ENCODE data around the gene COL2A1. TPM values are rescaled to one million over a fixed set of nuclear protein-coding genes. Genes with fewer than 3 reads are reported as not detected.

The COL2A1 gene
- total RNA-seq, 1 experiment from 2014 or later: not detected

GRCh38 chr12:48018618-48018995 lies 14.3 kb upstream of the COL2A1 start:
- Histone ChIP-seq H3K27ac (no peak overlapping the region), H4K20me1 (ENCODE audit: insufficient read depth) (no peaks in the 10 kb centered on the region), H3F3A (ENCODE audit: insufficient read depth, low read depth) (peaks cover 16% of the 10 kb centered on the region), H3K79me2 (ENCODE audit: low read depth) (no peaks in the 10 kb centered on the region), H3K4me1 (replicated peaks; ENCODE audit: insufficient read depth) (peaks cover 28% of the 10 kb centered on the region), H3K4me3 (no peak overlapping the region), H3K36me3 (ENCODE audit: low read depth) (no peaks in the 10 kb centered on the region), H2AFZ (no peak overlapping the region), H3K27me3 (ENCODE audit: insufficient read depth, low read depth) (peaks cover 58% of the 10 kb centered on the region), H3K4me2 (no peak overlapping the region), H3K9me3 (ENCODE audit: insufficient read depth, low read depth) (no peaks in the 10 kb centered on the region), H3K9me2 (ENCODE audit: insufficient read depth) (no peaks in the 10 kb centered on the region)
- CTCF ChIA-PET: no interaction called here
- POLR2A ChIA-PET (ENCODE audit: unreplicated experiment): no interaction called here
- intact Hi-C loops (cut with micrococcal nuclease; ENCODE audit: unreplicated experiment): loop anchor here (2.0 kb wide), 1 partner anchor 18 kb away; no protein-coding TSS in a partner anchor
- no peak for DNase-seq
- TF ChIP-seq CTCF (conservative IDR thresholded peaks at IDR 0.05) (no peak), EZH2 (IDR thresholded peaks at IDR 0.05; ENCODE audit: low read depth) (no peak)
- BruUV-seq (replicated peaks): no TSS peak

- ChIA-PET POLR2A (ENCODE audit: unreplicated experiment) (no interaction called here), CTCF (no interaction called here)
- Histone ChIP-seq H3K9me2 (ENCODE audit: insufficient read depth) (no peaks in the 10 kb centered on the region), H3K4me3 (no peak overlapping the region), H3K27ac (no peak overlapping the region), H3K9me3 (ENCODE audit: insufficient read depth, low read depth) (no peaks in the 10 kb centered on the region), H3F3A (ENCODE audit: insufficient read depth, low read depth) (peaks cover 10% of the 10 kb centered on the region), H3K27me3 (ENCODE audit: insufficient read depth, low read depth) (peaks cover 64% of the 10 kb centered on the region), H4K20me1 (ENCODE audit: insufficient read depth) (no peaks in the 10 kb centered on the region), H2AFZ (no peak overlapping the region), H3K36me3 (ENCODE audit: low read depth) (no peaks in the 10 kb centered on the region), H3K4me2 (no peak overlapping the region), H3K4me1 (replicated peaks; ENCODE audit: insufficient read depth) (peaks cover 23% of the 10 kb centered on the region), H3K79me2 (ENCODE audit: low read depth) (no peaks in the 10 kb centered on the region)
- no peak for DNase-seq
- no TSS peak for BruUV-seq (replicated peaks)
- TF ChIP-seq EZH2 (IDR thresholded peaks at IDR 0.05; ENCODE audit: low read depth) (no peak), CTCF (conservative IDR thresholded peaks at IDR 0.05) (no peak)
- intact Hi-C loops (cut with micrococcal nuclease; ENCODE audit: unreplicated experiment): loop anchor here (2.0 kb wide), 1 partner anchor 17 kb away; no protein-coding TSS in a partner anchor
These were observed 13.8 kb upstream of the COL2A1 start for GRCh38 chr12:48017921-48018617.

- H3K4me3 ChIP-seq: no peak overlapping the region
- CTCF ChIA-PET: no interaction called here
- no peaks in the 10 kb centered on the region for H3K9me2 ChIP-seq (ENCODE audit: insufficient read depth)
- DNase-seq: no peak
- no peaks in the 10 kb centered on the region for H4K20me1 ChIP-seq (ENCODE audit: insufficient read depth)
- H3K27me3 ChIP-seq (ENCODE audit: insufficient read depth, low read depth): peaks cover 70% of the 10 kb centered on the region
- peaks cover 17% of the 10 kb centered on the region for H3K4me1 ChIP-seq (replicated peaks; ENCODE audit: insufficient read depth)
- H3K4me2 ChIP-seq: no peak overlapping the region
- H3K27ac ChIP-seq: no peak overlapping the region
- H3F3A ChIP-seq (ENCODE audit: insufficient read depth, low read depth): peaks cover 5% of the 10 kb centered on the region
- intact Hi-C loops (cut with micrococcal nuclease; ENCODE audit: unreplicated experiment): no loop called here
- no peak overlapping the region for H2AFZ ChIP-seq
- H3K36me3 ChIP-seq (ENCODE audit: low read depth): no peaks in the 10 kb centered on the region
- no TSS peak for BruUV-seq (replicated peaks)
- H3K9me3 ChIP-seq (ENCODE audit: insufficient read depth, low read depth): no peaks in the 10 kb centered on the region
- POLR2A ChIA-PET (ENCODE audit: unreplicated experiment): no interaction called here
- no peaks in the 10 kb centered on the region for H3K79me2 ChIP-seq (ENCODE audit: low read depth)
- TF ChIP-seq EZH2 (IDR thresholded peaks at IDR 0.05; ENCODE audit: low read depth): no peak
- TF ChIP-seq CTCF (conservative IDR thresholded peaks at IDR 0.05): no peak
These were observed 13.2 kb upstream of the COL2A1 start for GRCh38 chr12:48017496-48017895.

Data from PC-9 (cell line).